H1 (cell line): ENCODE data around the gene SLC25A31. TPM values are rescaled to one million over a fixed set of nuclear protein-coding genes. Genes with fewer than 3 reads are reported as not detected.

Source experiments
- CTCF ChIA-PET: fragments of 300-600 bp; sonication (Branson Sonifier 250); formaldehyde crosslinking; loops from one replicate; lab custom pipeline; 2021; ENCODE audit not compliant: partially characterized antibody; lab: Charles Lee
- POLR2A ChIA-PET: fragments of 300-600 bp; sonication (Branson Sonifier 250); formaldehyde crosslinking; loops from one replicate; lab custom pipeline; 2021; ENCODE audit warnings: inconsistent platforms; ENCODE audit not compliant: partially characterized antibody; lab: Charles Lee
- DNase-seq, 2 experiments: peaks; one replicate each; pipeline versions ENCODE4 v3.0.0 to v3.0.0-alpha.2; 2010 to 2022; ENCODE audit warnings: low spot score in 2 of 2, low read depth in 1 of 2, mixed read lengths in 1 of 2
- FAIRE-seq: peaks from 2 replicates; lab custom pipeline; 2011; peaks lifted over from hg19 to GRCh38; lab: Jason Lieb, UNC
- H2AFZ ChIP-seq: 2 replicates; pipeline ENCODE4 v1.8.1; 2012; ENCODE audit warnings: low read length, inconsistent platforms
- H2AK5ac ChIP-seq: 2 replicates; pipeline ENCODE4 v1.6.1; 2013; ENCODE audit warnings: low read depth, low read length
- H2BK120ac ChIP-seq: replicated peaks from 2 replicates; pipeline ENCODE3; 2013; ENCODE audit warnings: low read depth, low read length, inconsistent platforms
- H2BK12ac ChIP-seq: 2 replicates; pipeline ENCODE4 v1.6.1; 2013; ENCODE audit warnings: low read depth, low read length
- H2BK15ac ChIP-seq: 2 replicates; pipeline ENCODE4 v1.6.1; 2013; ENCODE audit warnings: low read length
- H2BK20ac ChIP-seq: 2 replicates; pipeline ENCODE4 v1.6.1; 2013; ENCODE audit warnings: low read length
- H2BK5ac ChIP-seq: 2 replicates; pipeline ENCODE4 v1.6.1; 2013; ENCODE audit warnings: low read depth, low read length
- H3K14ac ChIP-seq: 2 replicates; pipeline ENCODE4 v1.6.1; 2013; ENCODE audit warnings: inconsistent platforms; ENCODE audit not compliant: insufficient read length
- H3K18ac ChIP-seq: 2 replicates; pipeline ENCODE4 v1.6.1; 2013; ENCODE audit warnings: low read length; ENCODE audit errors: extremely low read depth
- H3K23ac ChIP-seq: 2 replicates; pipeline ENCODE4 v1.6.1; 2013; ENCODE audit warnings: inconsistent platforms; ENCODE audit not compliant: insufficient read length
- H3K23me2 ChIP-seq: 2 replicates; pipeline ENCODE4 v1.6.1; 2013; ENCODE audit warnings: low read depth, low read length
- H3K27ac ChIP-seq: 2 replicates; pipeline ENCODE4 v1.6.1; 2011; ENCODE audit warnings: low read depth, low read length, inconsistent platforms
- H3K27me3 ChIP-seq, 4 experiments: replicated peaks in 1 of 4; 1 replicate in 1 of 4; 2 replicates in 3 of 4; pipeline versions ENCODE4 v1.6.1 to v1.8.1; 2011 to 2013; ENCODE audit warnings: low read length in 3 of 4, mild to moderate bottlenecking in 3 of 4, inconsistent platforms in 2 of 4, mixed read lengths in 2 of 4, moderate library complexity in 1 of 4; ENCODE audit not compliant: control insufficient read depth in 3 of 4, insufficient read depth in 3 of 4; ENCODE audit errors: extremely low read depth in 1 of 4
- H3K36me3 ChIP-seq, 4 experiments: 2 replicates each; pipeline versions ENCODE4 v1.6.1 to v1.8.1; 2011 to 2013; ENCODE audit warnings: mild to moderate bottlenecking in 4 of 4, low read length in 3 of 4, moderate library complexity in 2 of 4, control low read depth in 1 of 4, inconsistent platforms in 1 of 4; ENCODE audit not compliant: insufficient read depth in 4 of 4, control insufficient read depth in 2 of 4
- H3K4ac ChIP-seq: replicated peaks from 2 replicates; pipeline ENCODE3; 2013; ENCODE audit warnings: low read length, low read depth, mixed read lengths, inconsistent platforms; ENCODE audit not compliant: insufficient read length
- H3K4me1 ChIP-seq, 4 experiments: replicated peaks in 1 of 4; 1 replicate in 1 of 4; 2 replicates in 3 of 4; pipeline versions ENCODE4 v1.6.1 to v1.8.1; 2011 to 2013; ENCODE audit warnings: low read length in 3 of 4, inconsistent platforms in 2 of 4, mixed read lengths in 1 of 4; ENCODE audit not compliant: insufficient read depth in 4 of 4, control insufficient read depth in 3 of 4
- H3K4me2 ChIP-seq, 2 experiments: 2 replicates each; pipeline versions ENCODE4 v1.6.1 to v1.8.1; 2011 to 2013; ENCODE audit warnings: low read depth in 2 of 2, low read length in 2 of 2, control low read depth in 1 of 2, inconsistent platforms in 1 of 2, mild to moderate bottlenecking in 1 of 2; ENCODE audit not compliant: insufficient read depth in 1 of 2
- H3K4me3 ChIP-seq, 4 experiments: fragments of 200-600, 300-600 bp in 1 of 4; sonication (generic), shearing (Covaris generic), sonication (Bioruptor Twin) in 1 of 4; 2 replicates each; pipeline versions ENCODE4 v1.5.1 to v1.8.1; 2011 to 2016; ENCODE audit warnings: low read length in 4 of 4, low read depth in 3 of 4, control low read depth in 2 of 4, inconsistent platforms in 2 of 4, mild to moderate bottlenecking in 2 of 4, mixed read lengths in 1 of 4, moderate library complexity in 1 of 4; ENCODE audit not compliant: insufficient read depth in 2 of 4; ENCODE audit errors: extremely low read depth in 1 of 4
- H3K56ac ChIP-seq: replicated peaks from 2 replicates; pipeline ENCODE3; 2013; ENCODE audit warnings: low read depth, mild to moderate bottlenecking, mixed read lengths, low read length, inconsistent platforms; ENCODE audit not compliant: insufficient read length
- H3K79me1 ChIP-seq: 2 replicates; pipeline ENCODE4 v1.6.1; 2013; ENCODE audit warnings: low read depth, low read length, control low read depth
- H3K79me2 ChIP-seq, 2 experiments: 2 replicates each; pipeline versions ENCODE4 v1.6.1 to v1.8.1; 2012 to 2013; ENCODE audit warnings: low read length in 2 of 2, mild to moderate bottlenecking in 2 of 2, inconsistent platforms in 1 of 2; ENCODE audit not compliant: insufficient read depth in 2 of 2, control insufficient read depth in 1 of 2
- H3K9ac ChIP-seq, 4 experiments: replicated peaks in 1 of 4; 1 replicate in 1 of 4; 2 replicates in 3 of 4; pipeline versions ENCODE4 v1.6.1 to v1.8.1; 2011 to 2013; ENCODE audit warnings: low read depth in 3 of 4, low read length in 3 of 4, control low read depth in 2 of 4, mild to moderate bottlenecking in 2 of 4, moderate library complexity in 2 of 4, inconsistent platforms in 1 of 4; ENCODE audit errors: extremely low read depth in 1 of 4
- H3K9me3 ChIP-seq, 2 experiments: 2 replicates each; pipeline versions ENCODE4 v1.6.1 to v1.8.1; 2012 to 2013; ENCODE audit warnings: mild to moderate bottlenecking in 2 of 2, moderate library complexity in 2 of 2, control low read depth in 1 of 2, inconsistent platforms in 1 of 2, low read depth in 1 of 2, low read length in 1 of 2, mixed read lengths in 1 of 2; ENCODE audit not compliant: insufficient read depth in 2 of 2
- H4K20me1 ChIP-seq, 2 experiments: replicated peaks in 1 of 2; 2 replicates each; pipeline versions ENCODE3 to v1.8.1; 2011 to 2013; ENCODE audit warnings: inconsistent platforms in 2 of 2, low read length in 2 of 2, mild to moderate bottlenecking in 1 of 2; ENCODE audit not compliant: insufficient read depth in 2 of 2, control insufficient read depth in 1 of 2
- H4K5ac ChIP-seq: 2 replicates; pipeline ENCODE4 v1.6.1; 2013; ENCODE audit warnings: low read length, low read depth, mixed read lengths, inconsistent platforms; ENCODE audit not compliant: insufficient read length
- H4K8ac ChIP-seq: 2 replicates; pipeline ENCODE4 v1.8.0; 2013; ENCODE audit warnings: mild to moderate bottlenecking, moderate library complexity, low read length, inconsistent platforms; ENCODE audit not compliant: insufficient read depth; ENCODE audit errors: extremely low read depth
- H4K91ac ChIP-seq: replicated peaks from 2 replicates; pipeline ENCODE3; 2013; ENCODE audit warnings: low read length, mixed read lengths, inconsistent platforms; ENCODE audit not compliant: insufficient read length
- CBX5 ChIP-seq: fragments of 300-800, 300-1000 bp; sonication (generic); IDR thresholded peaks from 2 replicates; pipeline ENCODE4 v1.7.1; 2016; ENCODE audit warnings: antibody characterized with exemption, low read length, low read depth
- CHD1 ChIP-seq: IDR thresholded peaks from 2 replicates; pipeline ENCODE4 v1.6.1; 2012; ENCODE audit warnings: low read depth, low read length, improper control_type of control experiment
- HDAC2 ChIP-seq, 2 experiments: fragments of 300-600 bp in 1 of 2; sonication (generic) in 1 of 2; IDR thresholded peaks; 2 replicates each; pipeline ENCODE4 v1.6.1; 2011 to 2012; ENCODE audit warnings: low read depth in 2 of 2, low read length in 2 of 2, mild to moderate bottlenecking in 2 of 2, moderate library complexity in 2 of 2, borderline replicate concordance in 1 of 2, inconsistent platforms in 1 of 2
- RFX5 ChIP-seq: IDR thresholded peaks from 2 replicates; pipeline ENCODE4 v1.6.1; 2011; ENCODE audit warnings: low read depth, low read length, improper control_type of control experiment, borderline replicate concordance
- SAP30 ChIP-seq: fragments of 300-600 bp; sonication (generic); IDR thresholded peaks from 2 replicates; pipeline ENCODE4 v1.7.1; 2012; ENCODE audit warnings: low read length, moderate library complexity, mild to moderate bottlenecking, inconsistent platforms; ENCODE audit not compliant: insufficient read depth, insufficient replicate concordance
- SIRT6 ChIP-seq: IDR thresholded peaks from one replicate; pipeline ENCODE4 v1.7.1; 2012; ENCODE audit warnings: low read length, inconsistent platforms
- SP1 ChIP-seq: IDR thresholded peaks from 2 replicates; pipeline ENCODE4 v1.6.1; 2011; ENCODE audit warnings: low read depth, low read length
- TBP ChIP-seq: IDR thresholded peaks from 2 replicates; pipeline ENCODE4 v1.6.1; 2011; ENCODE audit warnings: low read depth, low read length, improper control_type of control experiment
- TCF12 ChIP-seq: IDR thresholded peaks from 2 replicates; pipeline ENCODE4 v1.6.1; 2011; ENCODE audit warnings: low read depth, mild to moderate bottlenecking, low read length
- WGBS, 2 experiments: shearing (Covaris generic) in 1 of 2; methylation state at CpG; one replicate each; pipeline versions ENCODE4 v1.1.6 to v1.1.7; 2013 to 2015; ENCODE audit warnings: low lambda C conversion rate in 2 of 2, mixed read lengths in 2 of 2, inconsistent platforms in 1 of 2, low coverage in 1 of 2, missing lambda C conversion rate in 1 of 2; ENCODE audit not compliant: insufficient replicate concordance in 2 of 2, insufficient coverage in 1 of 2, insufficient read length in 1 of 2; ENCODE audit errors: extremely low coverage in 1 of 2, missing lambda C conversion rate in 1 of 2; 5-methylcytosine and 5-hydroxymethylcytosine counted together
- polyA plus RNA-seq, 7 experiments: library from polyadenylated mRNA; depleted of rRNA in 3 of 7; stranded (reverse) in 5 of 7; unstranded in 2 of 7; fragments of >200 nt in 5 of 7; fragments of 200-250 nt in 2 of 7; gene quantifications; 1 replicate in 5 of 7; 2 replicates in 1 of 7; 4 replicates in 1 of 7; pipeline versions ENCODE4 v1.2.1 to v1.2.3, GENCODE V29; 2011 to 2013; ENCODE audit warnings: missing spikeins in 2 of 7, mixed read lengths in 2 of 7
- total RNA-seq: library from RNA; stranded (reverse); fragmentation: NEBNext Ultra II Directional; extraction: Animal tissue kit (Norgen Biotek cat#: 25700); gene quantifications from 2 replicates; pipeline ENCODE4 v1.2.1, GENCODE V29; 2021
- TF ChIP-seq, protein P1 (sequence below), 3 experiments: IDR thresholded peaks; 1 replicate in 2 of 3; 2 replicates in 1 of 3; pipeline versions ENCODE4 v1.5.1 to v1.6.1; 2011; ENCODE audit warnings: low read length in 3 of 3, mild to moderate bottlenecking in 3 of 3, inconsistent platforms in 2 of 3, low read depth in 1 of 3, moderate library complexity in 1 of 3; ENCODE audit not compliant: insufficient read depth in 1 of 3; ENCODE audit errors: control extremely low read depth in 1 of 3
- TF ChIP-seq, protein P2 (sequence below): IDR thresholded peaks from 2 replicates; pipeline ENCODE4 v1.6.1; 2012; ENCODE audit warnings: inconsistent platforms

The SLC25A31 gene
- total and polyA plus RNA-seq, 2 of the 8 experiments (the other 6 are each of a cell fraction or from before 2014, with no cell fraction given) = not detected

DNA sequence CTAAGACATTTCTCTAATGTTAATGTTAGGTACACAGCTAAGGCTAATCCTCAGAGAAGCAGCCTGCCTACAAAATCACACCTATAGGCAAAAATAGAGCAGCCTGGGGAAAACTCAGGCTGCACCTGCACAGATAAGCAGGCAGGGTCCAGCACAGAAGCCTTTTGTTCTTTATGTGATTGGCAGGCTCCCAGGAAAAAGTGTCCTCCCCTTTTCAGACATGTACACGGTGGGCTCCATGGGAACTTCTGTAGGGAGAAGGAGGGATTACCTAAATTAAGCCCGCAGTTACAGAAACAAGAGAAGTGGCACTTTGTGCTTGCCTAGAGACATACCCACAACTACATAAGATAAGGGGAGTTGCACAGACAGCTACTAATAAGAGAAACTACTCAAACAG lies 47.9 kb downstream of the SLC25A31 start:
- H3K4ac ChIP-seq = no peak overlapping the region
- TF ChIP-seq TBP (no peak), SAP30 (no peak), SIRT6 (no peak), TCF12 (no peak), CBX5 (no peak), SP1 (no peak), HDAC2 (IDR thresholded peaks at IDR 0.05; ENCODE audit: borderline replicate concordance in 1 of 2, low read depth in 2 of 2, low read length in 2 of 2) (no peak), CHD1 (no peak), RFX5 (no peak)
- TF ChIP-seq, protein P1, sequence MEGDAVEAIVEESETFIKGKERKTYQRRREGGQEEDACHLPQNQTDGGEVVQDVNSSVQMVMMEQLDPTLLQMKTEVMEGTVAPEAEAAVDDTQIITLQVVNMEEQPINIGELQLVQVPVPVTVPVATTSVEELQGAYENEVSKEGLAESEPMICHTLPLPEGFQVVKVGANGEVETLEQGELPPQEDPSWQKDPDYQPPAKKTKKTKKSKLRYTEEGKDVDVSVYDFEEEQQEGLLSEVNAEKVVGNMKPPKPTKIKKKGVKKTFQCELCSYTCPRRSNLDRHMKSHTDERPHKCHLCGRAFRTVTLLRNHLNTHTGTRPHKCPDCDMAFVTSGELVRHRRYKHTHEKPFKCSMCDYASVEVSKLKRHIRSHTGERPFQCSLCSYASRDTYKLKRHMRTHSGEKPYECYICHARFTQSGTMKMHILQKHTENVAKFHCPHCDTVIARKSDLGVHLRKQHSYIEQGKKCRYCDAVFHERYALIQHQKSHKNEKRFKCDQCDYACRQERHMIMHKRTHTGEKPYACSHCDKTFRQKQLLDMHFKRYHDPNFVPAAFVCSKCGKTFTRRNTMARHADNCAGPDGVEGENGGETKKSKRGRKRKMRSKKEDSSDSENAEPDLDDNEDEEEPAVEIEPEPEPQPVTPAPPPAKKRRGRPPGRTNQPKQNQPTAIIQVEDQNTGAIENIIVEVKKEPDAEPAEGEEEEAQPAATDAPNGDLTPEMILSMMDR (IDR thresholded peaks at IDR 0.05; ENCODE audit: control extremely low read depth in 1 of 3, insufficient read depth in 1 of 3, low read depth in 1 of 3, low read length in 3 of 3) = no peak
- TF ChIP-seq, protein P2, sequence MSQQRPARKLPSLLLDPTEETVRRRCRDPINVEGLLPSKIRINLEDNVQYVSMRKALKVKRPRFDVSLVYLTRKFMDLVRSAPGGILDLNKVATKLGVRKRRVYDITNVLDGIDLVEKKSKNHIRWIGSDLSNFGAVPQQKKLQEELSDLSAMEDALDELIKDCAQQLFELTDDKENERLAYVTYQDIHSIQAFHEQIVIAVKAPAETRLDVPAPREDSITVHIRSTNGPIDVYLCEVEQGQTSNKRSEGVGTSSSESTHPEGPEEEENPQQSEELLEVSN = no peak
- TF ChIP-seq, all 59 proteins: peak for 0
- H2AK5ac ChIP-seq = no peak overlapping the region
- H4K20me1 ChIP-seq = no peaks in the 10 kb centered on the region
- no peak overlapping the region for H2BK15ac ChIP-seq
- no peak overlapping the region for H3K4me3 ChIP-seq
- no peak overlapping the region for H4K8ac ChIP-seq
- H3K9me3 ChIP-seq = no peaks in the 10 kb centered on the region
- DNase-seq (no peak), FAIRE-seq (no peak)
- no peak overlapping the region for H2BK5ac ChIP-seq
- H4K5ac ChIP-seq = no peak overlapping the region
- H3K23ac ChIP-seq = no peak overlapping the region
- no peak overlapping the region for H2BK20ac ChIP-seq
- 81% methylated on average over 2 of the region's 2 CpGs; no CpG with 5 or more reads in 1 of the 2 experiments for WGBS, 2 experiments
- H3K36me3 ChIP-seq = no peaks in the 10 kb centered on the region
- no peak overlapping the region for H2BK120ac ChIP-seq
- no peak overlapping the region for H3K18ac ChIP-seq
- no peak overlapping the region for H4K91ac ChIP-seq
- H2AFZ ChIP-seq = no peak overlapping the region
- CTCF ChIA-PET = interaction anchor here (0.6 to 1.3 kb wide), 3 partner anchors 10 to 273 kb away, joined by 3 to 6 read pairs (median 3); no protein-coding TSS in a partner anchor
- no peaks in the 10 kb centered on the region for H3K79me2 ChIP-seq
- no peaks in the 10 kb centered on the region for H3K79me1 ChIP-seq
- POLR2A ChIA-PET = interaction anchor here (0.6 to 1.2 kb wide), 2 partner anchors 103 to 122 kb away, joined by 3 to 4 read pairs; partner anchors contain the start of gene PLK4
- no peak overlapping the region for H2BK12ac ChIP-seq
- peaks cover 0 to 10% (median 1%) of the 10 kb centered on the region in 4 experiments; a peak in 5 of 7 replicates for H3K4me1 ChIP-seq
- H3K56ac ChIP-seq = no peak overlapping the region
- no peak overlapping the region for H3K4me2 ChIP-seq
- no peak overlapping the region for H3K9ac ChIP-seq
- H3K27me3 ChIP-seq = peaks cover 7 to 23% (median 18%) of the 10 kb centered on the region in 4 experiments
- peaks cover 9% of the 10 kb centered on the region for H3K23me2 ChIP-seq
- H3K27ac ChIP-seq = no peak overlapping the region
- no peak overlapping the region for H3K14ac ChIP-seq
